Epidermal melanocyte (primary cell): ENCODE data around the gene H1-8.
"Not testable (repeated sequence)": the region's sequence is repeated elsewhere in the genome, so short reads cannot be mapped to it uniquely, and the experiment has no call there.

Source experiments
- DNase-seq: peaks from one replicate; pipeline ENCODE4 v3.0.0; 2011; ENCODE audit warnings: low spot score; ENCODE audit not compliant: insufficient read length

H1-8 gene, protein sequence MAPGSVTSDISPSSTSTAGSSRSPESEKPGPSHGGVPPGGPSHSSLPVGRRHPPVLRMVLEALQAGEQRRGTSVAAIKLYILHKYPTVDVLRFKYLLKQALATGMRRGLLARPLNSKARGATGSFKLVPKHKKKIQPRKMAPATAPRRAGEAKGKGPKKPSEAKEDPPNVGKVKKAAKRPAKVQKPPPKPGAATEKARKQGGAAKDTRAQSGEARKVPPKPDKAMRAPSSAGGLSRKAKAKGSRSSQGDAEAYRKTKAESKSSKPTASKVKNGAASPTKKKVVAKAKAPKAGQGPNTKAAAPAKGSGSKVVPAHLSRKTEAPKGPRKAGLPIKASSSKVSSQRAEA

DNA sequence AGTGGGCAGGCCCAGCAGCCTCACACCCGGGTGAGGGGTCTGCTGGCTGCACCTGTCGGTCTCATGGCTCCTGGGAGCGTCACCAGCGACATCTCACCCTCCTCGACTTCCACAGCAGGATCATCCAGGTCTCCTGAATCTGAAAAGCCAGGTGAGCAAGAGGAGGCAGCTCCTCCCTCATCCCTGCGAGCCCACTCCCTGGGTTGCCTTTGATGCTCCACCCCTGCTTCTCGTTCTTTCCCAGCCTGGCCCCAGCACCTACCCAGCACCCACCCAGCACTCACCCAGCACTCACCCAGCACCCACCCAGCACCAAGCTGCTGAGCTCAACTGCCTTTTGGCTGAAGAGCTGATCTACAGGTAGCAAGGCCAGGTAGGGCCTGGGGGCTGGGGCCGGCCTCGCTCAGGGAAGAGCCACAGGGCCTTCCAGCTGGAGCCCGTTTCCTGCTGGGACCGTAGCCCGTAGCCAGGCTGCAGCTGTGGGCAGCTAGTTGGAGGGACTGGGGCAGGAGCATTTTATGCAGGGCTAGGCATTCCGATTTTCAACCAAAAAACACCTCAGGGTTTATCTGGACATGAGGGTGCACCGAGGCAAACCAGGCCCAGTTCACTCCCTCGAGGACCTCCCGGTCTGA is at the start of gene H1-8:
Gene H1-8 (plus strand): TSS at position 20 of the 635 bp plus-strand sequence. CDS start 44 bp downstream, at position 64.
- DNase-seq, result no peak

GRCh38 chr3:129493206-129493605 is 49.8 kb upstream of the H1-8 start:
- DNase-seq, result no peak

DNA sequence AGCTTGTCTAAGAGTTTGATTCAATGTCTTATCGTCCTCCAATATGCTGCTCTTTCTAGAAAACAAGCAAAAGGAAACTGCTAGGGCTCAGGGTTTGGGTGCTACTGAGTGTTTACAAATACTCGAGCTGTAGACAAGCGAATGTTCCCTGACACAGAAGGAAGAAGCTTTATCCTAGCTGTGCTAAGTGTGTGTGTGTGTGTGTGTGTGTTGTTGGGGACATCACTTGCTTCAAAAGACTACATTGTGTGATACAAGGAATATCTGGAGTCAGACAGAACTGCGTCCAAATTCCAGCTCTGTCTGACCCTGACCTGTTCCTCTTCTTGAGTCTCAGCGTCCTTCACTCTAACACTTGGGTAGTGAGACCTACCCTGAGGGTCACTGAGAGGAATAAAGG is 48.5 kb upstream of the H1-8 start:
- DNase-seq, result not testable (repeated sequence)

DNA sequence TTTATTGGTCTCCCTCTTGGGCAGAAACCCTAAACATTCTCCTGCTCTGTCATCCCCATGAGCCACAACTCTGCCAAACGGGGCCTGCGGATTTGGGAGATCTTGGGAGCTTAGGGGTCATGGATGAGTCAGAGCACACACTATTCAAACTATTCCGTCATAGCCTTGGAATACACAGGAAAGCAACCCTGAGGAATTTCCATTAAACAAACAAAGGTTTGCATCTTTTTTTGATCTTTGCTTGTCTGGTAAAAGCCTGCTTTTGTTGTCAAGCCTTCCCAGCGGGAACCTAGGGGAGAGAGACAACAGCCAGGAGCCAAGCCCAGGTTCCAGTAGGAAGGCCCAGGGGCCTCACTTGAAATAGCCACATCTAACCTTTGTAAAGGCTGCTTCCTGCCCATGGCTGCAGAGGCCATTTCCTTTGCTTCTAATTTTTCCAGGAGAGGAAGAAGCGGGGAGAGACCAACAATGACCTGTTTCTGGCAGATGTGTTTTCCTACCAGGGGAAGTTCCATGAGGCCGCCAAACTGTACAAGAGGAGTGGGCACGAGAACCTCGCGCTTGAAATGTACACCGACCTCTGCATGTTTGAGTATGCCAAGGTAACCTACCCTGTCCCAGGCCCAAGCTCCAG is 47.9 kb upstream of the H1-8 start:
- not testable (repeated sequence) for DNase-seq

GRCh38 chr3:129497876-129498275 is 45.1 kb upstream of the H1-8 start:
- not testable (repeated sequence) for DNase-seq

DNA sequence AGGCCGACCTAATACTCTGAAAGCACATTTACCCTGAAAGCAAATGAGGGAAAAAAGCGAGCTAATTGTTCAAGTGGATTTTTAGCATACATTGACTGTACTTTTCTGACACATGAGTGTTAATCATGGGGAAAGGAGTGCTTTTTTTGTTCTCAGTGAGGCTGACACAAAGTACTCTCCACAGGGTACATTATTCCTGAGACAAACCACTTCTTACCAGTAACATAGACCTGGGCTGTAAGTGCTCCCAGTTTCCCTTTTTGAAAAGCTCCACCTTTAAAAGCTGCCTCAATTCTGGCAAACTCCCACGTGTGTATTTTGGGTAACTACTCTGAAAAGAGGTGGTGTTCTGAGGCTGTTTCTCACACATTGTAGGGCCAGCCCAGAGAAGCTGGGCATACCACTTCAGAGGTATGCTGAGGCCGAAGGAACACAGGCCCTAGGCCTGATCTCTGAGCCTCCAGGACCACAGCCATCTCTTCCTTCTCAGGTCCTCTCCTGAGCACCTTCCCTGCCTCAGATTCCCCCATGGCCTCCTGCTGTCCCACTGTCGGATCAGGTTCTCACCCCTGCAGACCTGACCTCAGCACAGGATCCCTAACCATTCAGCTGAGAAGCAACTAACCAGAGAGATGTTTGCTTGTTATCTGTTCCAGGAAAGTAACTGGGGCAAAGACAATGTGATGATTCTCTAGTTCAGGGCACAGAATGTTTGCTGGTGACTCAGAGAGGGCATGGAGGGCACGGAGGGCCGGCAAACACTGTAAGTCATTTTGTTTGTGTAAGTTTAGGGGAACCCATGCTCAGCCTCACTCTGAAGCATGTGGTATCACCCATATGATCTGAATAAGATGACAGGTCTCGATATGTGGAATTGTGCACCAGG is 44.1 kb upstream of the H1-8 start:
- DNase-seq, result not testable (repeated sequence)

DNA sequence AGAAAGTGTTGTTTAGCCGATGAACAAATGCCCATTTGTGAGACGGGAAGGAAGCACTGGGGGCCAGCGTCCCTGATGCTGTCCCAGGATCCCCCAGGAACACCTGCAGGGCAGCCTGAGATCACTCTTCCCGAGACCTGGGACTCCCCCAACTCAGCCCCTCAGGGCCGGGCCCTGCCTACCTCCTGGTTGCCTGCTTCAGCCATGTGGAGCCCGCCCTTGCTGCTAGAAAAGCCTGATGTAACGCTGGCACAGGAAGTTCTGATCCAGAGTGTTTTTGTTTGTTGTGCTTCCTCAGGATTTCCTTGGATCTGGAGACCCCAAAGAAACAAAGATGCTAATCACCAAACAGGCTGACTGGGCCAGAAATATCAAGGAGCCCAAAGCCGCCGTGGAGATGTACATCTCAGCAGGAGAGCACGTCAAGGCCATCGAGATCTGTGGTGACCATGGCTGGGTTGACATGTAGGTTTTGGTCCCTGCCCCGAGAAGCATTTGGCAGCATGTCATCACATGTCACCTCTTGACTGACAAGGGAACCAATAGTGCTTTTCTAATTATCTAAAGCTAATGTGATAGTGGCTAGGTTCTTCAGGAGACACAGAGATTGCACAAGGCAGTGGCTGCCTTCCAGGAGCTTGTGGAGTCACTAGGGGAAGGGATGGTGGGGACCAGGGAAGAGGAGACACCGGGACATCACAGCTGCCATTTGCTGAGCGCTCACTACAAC is 43.2 kb upstream of the H1-8 start:
- DNase-seq, result not testable (repeated sequence)

DNA sequence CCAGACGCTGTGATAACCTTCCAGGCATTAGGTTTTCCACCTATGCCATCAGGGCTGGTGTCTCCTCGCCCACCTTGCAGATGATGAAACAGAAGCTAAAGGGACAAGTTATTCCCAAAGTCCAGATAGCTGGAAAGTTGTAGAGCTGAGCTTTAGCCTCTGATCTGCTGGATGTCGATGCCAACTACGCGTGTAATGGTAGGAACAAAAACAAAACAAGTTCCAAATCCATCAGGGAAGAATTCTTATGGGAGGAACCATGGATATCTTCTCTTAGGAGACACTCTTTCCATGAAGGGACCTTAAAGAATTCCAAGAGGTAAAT is 42.7 kb upstream of the H1-8 start:
- no peak for DNase-seq

- no peak for DNase-seq
These were observed 41.3 kb upstream of the H1-8 start for GRCh38 chr3:129501630-129502029.

DNA sequence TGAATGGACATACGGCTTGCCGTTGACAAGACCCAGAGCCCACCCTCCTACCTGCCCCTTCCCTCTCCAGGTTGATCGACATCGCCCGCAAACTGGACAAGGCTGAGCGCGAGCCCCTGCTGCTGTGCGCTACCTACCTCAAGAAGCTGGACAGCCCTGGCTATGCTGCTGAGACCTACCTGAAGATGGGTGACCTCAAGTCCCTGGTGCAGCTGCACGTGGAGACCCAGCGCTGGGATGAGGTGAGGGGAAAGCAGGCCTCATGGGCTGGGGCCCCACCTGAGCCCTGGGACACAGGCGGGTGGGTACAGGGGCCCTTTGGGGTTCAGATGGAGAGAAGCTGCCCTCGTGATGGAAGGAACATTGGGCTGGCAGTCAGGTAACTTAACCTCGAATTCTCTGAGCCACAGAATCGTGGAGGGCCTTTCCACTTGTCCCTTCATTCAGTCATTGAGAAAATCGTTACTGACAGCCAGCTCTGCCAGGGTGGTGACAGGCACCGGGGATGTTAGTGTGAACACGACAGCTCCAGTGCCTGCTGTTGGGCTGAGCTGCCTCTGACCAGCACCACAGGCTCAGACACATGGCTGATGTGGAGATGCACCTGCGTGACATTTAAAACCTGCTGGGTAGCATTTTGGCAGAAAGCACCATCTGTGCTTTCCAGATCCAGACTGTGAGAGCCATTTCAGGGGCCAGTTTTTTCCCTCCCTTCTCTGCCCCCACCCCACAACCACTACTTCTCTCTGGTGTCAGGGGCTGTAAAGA is 40.1 kb upstream of the H1-8 start:
- no peak for DNase-seq

DNA sequence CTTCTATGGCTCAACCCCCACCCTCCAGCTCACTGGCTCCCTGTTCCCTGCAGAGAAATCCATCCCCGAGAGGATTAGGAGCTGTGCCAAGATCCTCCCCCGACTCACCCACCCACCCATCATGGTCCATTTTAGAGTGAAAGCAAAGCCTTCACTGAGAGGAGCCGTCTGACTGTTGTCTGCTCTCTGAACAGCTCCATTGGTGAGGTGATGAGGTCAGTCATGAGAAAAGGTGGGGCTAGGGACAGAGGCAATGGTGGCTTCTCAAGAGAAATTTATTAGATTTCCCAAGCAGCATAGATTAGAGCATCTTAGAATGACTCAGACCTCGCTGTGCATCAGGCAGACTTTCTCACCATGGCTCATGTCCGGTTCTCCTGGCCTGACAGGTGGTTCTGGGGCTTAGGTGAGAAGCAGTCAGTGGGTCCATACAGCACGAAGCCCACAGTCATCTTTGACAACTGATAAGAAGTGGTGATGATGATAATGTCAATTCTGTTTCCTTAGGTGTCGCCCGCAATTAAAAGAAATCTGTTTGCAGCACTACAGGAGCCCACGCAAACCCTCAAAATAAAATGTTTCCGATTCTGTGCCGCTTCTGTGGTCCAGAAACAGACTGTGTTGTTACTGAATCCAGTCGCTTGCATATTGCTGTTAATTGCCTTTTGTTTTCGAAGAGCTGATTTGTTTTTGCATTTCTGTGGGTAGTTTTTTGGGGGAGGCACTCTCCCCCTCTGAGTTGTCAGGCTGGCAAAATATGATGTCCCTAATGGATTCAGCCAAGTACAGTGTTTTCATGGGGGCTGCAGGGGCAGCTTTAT is 39.3 kb upstream of the H1-8 start:
- no peak for DNase-seq

DNA sequence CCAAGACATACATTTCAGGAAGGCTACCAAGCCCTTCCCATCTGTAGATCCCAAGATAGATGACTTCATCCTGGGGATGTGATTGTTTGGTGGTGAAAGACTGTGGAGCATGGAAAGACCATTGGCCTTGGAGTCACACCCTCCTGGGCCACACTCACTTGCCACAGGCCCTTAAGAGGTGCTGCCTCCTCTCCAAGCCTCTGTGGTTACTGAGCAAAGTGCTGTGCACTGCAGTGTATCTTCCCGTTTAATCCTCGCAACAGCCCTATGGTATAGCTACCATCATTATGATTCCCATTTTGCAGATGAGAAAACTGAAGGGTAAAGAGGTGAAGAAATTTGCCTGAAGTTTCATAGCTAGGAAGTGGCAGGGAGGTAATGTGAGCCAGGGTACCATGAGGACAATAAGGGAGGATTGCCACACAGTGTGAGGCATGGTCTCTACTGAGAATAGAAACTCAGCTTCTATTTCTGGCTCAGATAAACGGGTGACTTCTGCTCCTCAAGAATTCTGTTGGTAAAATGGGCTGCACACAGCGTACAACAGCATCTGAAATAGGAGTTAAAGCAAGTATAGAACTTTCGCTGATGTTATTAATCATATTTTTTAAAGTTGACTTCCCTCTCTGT is 38.4 kb upstream of the H1-8 start:
- no peak for DNase-seq

DNA sequence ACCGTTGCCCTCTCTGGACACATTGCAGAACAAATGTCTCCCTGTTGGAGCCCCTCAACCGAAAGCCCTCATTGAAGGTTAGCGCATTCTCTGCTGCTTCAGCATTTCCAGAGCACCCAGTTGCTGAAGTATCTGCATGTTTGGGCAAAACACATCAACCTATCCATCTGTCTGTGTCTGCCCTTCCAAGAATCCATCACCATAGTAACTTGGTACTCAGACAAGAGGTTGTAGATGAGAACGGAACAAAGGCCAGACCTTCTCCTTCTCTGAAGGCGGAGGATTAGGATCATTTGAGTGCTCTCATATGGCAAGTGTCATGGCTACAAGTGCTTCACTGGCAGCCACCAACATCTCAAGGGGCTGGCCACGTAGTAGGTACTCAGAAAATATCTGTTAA is 37.6 kb upstream of the H1-8 start:
- no peak for DNase-seq

DNA sequence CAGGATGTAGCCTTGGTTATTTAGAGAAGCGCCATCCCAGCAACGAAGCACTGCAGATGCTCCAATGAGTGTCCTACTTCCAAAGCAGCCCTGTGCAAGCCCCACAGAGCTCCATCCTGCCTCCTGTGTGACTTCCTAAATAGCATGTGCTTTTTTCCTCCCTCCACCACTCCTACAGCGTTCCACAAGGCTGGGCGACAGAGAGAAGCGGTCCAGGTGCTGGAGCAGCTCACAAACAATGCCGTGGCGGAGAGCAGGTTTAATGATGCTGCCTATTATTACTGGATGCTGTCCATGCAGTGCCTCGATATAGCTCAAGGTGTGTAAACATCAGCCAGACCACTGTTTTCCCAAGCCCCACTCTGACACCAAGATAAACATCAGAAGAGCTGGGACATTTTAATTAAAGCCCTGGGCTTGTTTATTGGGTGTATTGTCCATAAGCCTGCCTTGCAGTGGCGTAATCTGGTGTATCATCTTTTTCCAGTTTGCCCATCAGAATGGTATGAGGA is 36.7 kb upstream of the H1-8 start:
- DNase-seq, result no peak

DNA sequence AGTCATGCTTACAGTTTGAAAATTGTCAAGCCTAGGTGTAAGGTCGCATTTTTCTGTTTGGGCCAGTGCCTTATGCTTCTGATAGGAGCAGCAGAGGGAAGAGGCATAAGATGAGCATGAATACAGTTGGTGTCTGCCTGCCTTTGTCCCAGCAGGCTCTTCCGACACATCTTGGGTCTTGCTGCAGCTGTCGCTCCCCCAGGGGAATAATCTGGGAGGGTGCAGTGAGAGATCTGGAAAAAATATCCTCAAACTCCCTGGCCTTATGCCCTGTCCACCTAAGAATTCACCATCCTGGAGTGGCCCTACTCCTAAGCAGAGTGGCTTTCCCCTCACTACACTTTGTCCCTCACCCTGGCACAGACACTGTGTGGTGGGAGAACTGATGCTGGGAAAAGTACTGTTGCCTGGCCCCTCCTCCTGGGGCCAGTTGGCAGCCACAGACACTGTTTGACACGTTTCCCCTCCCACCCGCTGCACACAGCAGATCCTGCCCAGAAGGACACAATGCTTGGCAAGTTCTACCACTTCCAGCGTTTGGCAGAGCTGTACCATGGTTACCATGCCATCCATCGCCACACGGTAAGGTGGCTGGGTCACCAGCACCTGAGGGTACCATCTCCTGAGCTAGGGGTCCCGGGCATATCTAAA is 35.7 kb upstream of the H1-8 start:
- DNase-seq, result no peak

DNA sequence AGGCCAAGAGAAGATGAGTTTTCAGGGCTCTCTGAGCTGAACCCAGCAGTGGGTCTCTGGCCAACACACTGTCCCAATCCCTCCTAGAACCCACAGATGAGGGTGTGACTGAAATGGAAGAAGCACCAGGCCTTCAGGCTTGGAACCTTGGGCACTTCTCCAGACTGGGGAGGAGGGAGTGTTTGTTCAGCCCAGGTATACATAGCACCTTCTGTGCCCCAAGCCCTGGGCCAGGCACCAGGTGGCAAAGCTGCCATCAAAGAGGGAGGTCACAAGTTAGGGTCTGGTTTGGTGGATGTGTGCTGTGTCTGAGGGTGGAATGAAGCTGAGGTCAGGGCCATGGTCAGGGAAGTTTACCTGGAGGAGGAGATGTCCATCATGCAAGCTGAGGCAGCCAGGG is 30.4 kb upstream of the H1-8 start:
- no peak for DNase-seq

- DNase-seq, result no peak
These were observed 29.3 kb upstream of the H1-8 start for GRCh38 chr3:129513705-129514104.

DNA sequence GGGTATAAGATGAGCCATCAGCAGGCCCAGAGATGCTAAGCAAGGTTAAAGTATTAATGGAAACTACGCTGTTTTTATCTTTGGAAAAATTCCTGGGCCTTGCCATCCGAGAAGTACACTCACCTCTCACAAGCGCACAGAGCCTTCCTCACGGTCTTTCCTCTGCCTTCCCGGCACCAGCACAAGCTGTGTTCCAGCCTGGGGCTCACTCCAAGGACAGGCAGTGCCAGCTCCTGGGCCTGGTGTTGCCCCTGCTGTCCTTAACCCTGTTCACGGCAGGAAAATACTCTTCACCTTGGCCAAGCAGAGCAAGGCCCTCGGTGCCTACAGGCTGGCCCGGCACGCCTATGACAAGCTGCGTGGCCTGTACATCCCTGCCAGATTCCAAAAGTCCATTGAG is 28.9 kb upstream of the H1-8 start:
- no peak for DNase-seq
